ENCODE measurements around the gene PLXNA4.

Gene PLXNA4

DNA sequence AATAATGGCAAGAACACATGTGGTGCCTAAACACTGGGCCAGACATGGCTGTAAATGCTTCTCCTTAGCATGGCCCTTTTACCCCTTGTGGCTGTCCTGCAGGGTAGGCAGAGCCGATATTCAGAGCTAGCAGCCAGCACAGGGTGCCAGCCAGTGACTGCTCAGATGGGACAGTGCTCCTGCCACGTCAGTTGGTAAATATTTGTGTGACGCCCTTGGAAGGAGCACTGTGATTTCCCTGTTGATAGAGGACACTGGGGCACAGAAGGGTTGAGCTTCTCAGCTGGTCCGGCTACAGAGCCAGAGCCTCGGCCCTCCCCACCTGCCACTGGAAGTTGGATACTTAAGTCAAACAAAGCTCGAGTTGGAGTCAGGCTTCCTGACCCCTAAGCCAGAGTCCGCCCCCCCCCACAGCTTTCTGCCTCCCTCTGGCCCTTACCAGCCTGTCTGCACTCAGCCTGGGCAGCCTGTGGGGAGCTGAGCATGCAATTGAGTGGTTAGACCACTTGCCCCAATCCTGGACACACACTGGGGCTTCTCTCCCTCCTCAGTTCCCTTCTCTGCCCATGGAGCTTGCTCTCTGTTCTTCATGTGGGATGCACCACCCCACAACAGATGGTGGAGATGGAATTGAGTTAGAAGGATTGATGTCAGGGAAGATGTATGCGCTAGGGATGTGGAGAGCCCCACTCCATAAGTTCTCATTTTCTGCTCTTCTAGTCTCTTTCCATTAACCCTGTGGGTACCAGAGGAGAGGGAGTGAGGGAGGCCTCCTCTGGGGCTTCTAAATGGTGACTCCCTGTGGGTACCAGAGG is 350.8 kb downstream of the PLXNA4 start:
- H3K27ac ChIP-seq (replicated peaks): no peak overlapping the region
- no peaks in the 10 kb centered on the region for H3K27me3 ChIP-seq (ENCODE audit: insufficient read depth, poor library complexity, severe bottlenecking)
- no peak for DNase-seq (ENCODE audit: low read depth in 1 of 2, low spot score in 1 of 2)
- no peak overlapping the region for H3K4me3 ChIP-seq (replicated peaks; ENCODE audit: insufficient read depth, low read length)
- TF ChIP-seq, protein P1, sequence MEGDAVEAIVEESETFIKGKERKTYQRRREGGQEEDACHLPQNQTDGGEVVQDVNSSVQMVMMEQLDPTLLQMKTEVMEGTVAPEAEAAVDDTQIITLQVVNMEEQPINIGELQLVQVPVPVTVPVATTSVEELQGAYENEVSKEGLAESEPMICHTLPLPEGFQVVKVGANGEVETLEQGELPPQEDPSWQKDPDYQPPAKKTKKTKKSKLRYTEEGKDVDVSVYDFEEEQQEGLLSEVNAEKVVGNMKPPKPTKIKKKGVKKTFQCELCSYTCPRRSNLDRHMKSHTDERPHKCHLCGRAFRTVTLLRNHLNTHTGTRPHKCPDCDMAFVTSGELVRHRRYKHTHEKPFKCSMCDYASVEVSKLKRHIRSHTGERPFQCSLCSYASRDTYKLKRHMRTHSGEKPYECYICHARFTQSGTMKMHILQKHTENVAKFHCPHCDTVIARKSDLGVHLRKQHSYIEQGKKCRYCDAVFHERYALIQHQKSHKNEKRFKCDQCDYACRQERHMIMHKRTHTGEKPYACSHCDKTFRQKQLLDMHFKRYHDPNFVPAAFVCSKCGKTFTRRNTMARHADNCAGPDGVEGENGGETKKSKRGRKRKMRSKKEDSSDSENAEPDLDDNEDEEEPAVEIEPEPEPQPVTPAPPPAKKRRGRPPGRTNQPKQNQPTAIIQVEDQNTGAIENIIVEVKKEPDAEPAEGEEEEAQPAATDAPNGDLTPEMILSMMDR (IDR thresholded peaks at IDR 0.05; ENCODE audit: insufficient read depth, low read length): no peak
- TF ChIP-seq POLR2AphosphoS5 (IDR thresholded peaks at IDR 0.05; ENCODE audit: low read depth) (no peak), GABPA (IDR thresholded peaks at IDR 0.05; ENCODE audit: low read depth) (no peak), SPI1 (IDR thresholded peaks at IDR 0.05; ENCODE audit: borderline replicate concordance, low read depth) (no peak)
- TF ChIP-seq, protein P2, sequence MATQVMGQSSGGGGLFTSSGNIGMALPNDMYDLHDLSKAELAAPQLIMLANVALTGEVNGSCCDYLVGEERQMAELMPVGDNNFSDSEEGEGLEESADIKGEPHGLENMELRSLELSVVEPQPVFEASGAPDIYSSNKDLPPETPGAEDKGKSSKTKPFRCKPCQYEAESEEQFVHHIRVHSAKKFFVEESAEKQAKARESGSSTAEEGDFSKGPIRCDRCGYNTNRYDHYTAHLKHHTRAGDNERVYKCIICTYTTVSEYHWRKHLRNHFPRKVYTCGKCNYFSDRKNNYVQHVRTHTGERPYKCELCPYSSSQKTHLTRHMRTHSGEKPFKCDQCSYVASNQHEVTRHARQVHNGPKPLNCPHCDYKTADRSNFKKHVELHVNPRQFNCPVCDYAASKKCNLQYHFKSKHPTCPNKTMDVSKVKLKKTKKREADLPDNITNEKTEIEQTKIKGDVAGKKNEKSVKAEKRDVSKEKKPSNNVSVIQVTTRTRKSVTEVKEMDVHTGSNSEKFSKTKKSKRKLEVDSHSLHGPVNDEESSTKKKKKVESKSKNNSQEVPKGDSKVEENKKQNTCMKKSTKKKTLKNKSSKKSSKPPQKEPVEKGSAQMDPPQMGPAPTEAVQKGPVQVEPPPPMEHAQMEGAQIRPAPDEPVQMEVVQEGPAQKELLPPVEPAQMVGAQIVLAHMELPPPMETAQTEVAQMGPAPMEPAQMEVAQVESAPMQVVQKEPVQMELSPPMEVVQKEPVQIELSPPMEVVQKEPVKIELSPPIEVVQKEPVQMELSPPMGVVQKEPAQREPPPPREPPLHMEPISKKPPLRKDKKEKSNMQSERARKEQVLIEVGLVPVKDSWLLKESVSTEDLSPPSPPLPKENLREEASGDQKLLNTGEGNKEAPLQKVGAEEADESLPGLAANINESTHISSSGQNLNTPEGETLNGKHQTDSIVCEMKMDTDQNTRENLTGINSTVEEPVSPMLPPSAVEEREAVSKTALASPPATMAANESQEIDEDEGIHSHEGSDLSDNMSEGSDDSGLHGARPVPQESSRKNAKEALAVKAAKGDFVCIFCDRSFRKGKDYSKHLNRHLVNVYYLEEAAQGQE (IDR thresholded peaks at IDR 0.05; ENCODE audit: insufficient replicate concordance, low read depth): no peak

DNA sequence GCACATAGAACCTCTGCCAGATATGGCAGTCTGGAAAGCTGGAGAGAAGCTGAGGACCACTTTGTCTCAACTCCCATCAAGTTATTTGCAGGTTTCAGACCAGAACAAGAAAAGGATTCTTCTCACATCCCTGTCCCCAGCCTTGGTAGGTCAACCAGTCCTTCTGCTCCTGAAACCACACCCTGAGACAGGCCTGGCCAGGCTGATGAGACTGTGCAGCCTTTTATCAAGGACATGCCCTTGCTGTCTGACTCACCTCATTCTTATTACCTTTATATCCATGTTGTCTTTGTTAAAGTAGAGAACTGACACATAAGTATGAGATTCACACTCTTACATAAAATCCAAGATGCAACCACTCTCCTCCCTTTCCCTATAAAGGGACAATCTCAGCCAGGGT is 354.9 kb downstream of the PLXNA4 start:
- Histone ChIP-seq H3K27me3 (ENCODE audit: insufficient read depth, poor library complexity, severe bottlenecking) (no peaks in the 10 kb centered on the region), H3K4me3 (replicated peaks; ENCODE audit: insufficient read depth, low read length) (no peak overlapping the region), H3K27ac (replicated peaks) (no peak overlapping the region)
- TF ChIP-seq, protein P1 (IDR thresholded peaks at IDR 0.05; ENCODE audit: insufficient read depth, low read length): no peak
- TF ChIP-seq POLR2AphosphoS5 (IDR thresholded peaks at IDR 0.05; ENCODE audit: low read depth) (no peak), GABPA (IDR thresholded peaks at IDR 0.05; ENCODE audit: low read depth) (no peak), SPI1 (IDR thresholded peaks at IDR 0.05; ENCODE audit: borderline replicate concordance, low read depth) (no peak)
- TF ChIP-seq, protein P2 (IDR thresholded peaks at IDR 0.05; ENCODE audit: insufficient replicate concordance, low read depth): no peak
- no peak for DNase-seq (ENCODE audit: low read depth in 1 of 2, low spot score in 1 of 2)

DNA sequence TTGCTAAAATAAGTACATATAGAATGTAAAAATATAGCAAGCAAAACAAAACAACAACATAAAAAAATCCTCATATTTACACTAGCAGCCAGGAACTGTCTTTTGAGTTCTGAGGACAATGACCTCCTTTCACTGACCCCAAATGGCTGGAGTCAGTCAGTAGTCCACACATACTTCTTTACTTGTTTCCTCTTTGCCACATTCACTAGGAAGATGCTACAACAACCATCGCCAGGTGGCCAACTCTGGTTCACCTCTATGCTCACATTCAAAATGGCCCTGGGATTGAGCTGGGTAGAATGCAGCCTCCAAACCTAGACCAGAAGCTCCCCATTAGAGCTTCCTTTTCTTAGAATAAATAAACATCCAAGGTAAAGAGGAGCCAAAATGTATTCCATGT is 356.2 kb downstream of the PLXNA4 start:
- H3K27ac ChIP-seq (replicated peaks): no peak overlapping the region
- no peak overlapping the region for H3K4me3 ChIP-seq (replicated peaks; ENCODE audit: insufficient read depth, low read length)
- DNase-seq (ENCODE audit: low read depth in 1 of 2, low spot score in 1 of 2): no peak
- H3K27me3 ChIP-seq (ENCODE audit: insufficient read depth, poor library complexity, severe bottlenecking): no peaks in the 10 kb centered on the region
- TF ChIP-seq, protein P1 (IDR thresholded peaks at IDR 0.05; ENCODE audit: insufficient read depth, low read length): no peak
- no peak for TF ChIP-seq GABPA (IDR thresholded peaks at IDR 0.05; ENCODE audit: low read depth)
- no peak for TF ChIP-seq SPI1 (IDR thresholded peaks at IDR 0.05; ENCODE audit: borderline replicate concordance, low read depth)
- TF ChIP-seq, protein P2 (IDR thresholded peaks at IDR 0.05; ENCODE audit: insufficient replicate concordance, low read depth): no peak
- no peak for TF ChIP-seq POLR2AphosphoS5 (IDR thresholded peaks at IDR 0.05; ENCODE audit: low read depth)
